ENCODE measurements around the gene TMEM218. TPM values are rescaled to one million over a fixed set of nuclear protein-coding genes. Genes with fewer than 3 reads are reported as not detected.

The TMEM218 gene
- total RNA-seq, 1 experiment from 2014 or later, result 17.9 TPM

DNA sequence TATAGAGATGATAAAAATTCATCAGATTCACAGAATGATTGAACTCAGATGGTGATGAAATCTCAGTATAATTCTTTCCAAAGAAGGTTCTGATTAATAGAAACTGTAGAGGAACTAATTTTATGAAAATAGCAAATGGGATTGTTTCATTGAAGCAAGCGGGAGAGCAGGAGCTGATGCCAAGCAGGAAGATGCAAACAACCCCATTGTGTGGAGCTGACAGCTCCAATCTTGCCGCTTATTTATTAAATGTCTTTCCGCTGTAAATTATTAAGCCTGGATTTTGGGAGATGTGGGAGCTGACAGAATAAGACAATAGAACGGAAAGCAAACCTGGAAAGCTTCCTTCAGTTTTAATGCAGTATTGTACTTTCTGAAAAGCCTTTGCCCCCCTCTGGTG, 6.0 kb upstream of the TMEM218 start:
- BruUV-seq (replicated peaks), result no TSS peak
- intact Hi-C loops (cut with micrococcal nuclease), result no loop called here
- ATAC-seq (no peak), DNase-seq (ENCODE audit: low read depth, low spot score) (no peak)
- ChIA-PET CTCF (interaction anchor here (1.2 to 1.7 kb wide), 2 partner anchors 25 to 27 kb away, joined by 3 to 6 read pairs; no protein-coding TSS in a partner anchor), RAD21 (ENCODE audit: low non-redundant PET in 1 of 2, low total read pairs in 2 of 2, uncharacterized antibody in 2 of 2, unreplicated experiment in 2 of 2) (no interaction called here), POLR2A (no interaction called here)
- no peak for TF ChIP-seq CEBPB (IDR thresholded peaks at IDR 0.05; ENCODE audit: low read depth)
- TF ChIP-seq, protein P1, sequence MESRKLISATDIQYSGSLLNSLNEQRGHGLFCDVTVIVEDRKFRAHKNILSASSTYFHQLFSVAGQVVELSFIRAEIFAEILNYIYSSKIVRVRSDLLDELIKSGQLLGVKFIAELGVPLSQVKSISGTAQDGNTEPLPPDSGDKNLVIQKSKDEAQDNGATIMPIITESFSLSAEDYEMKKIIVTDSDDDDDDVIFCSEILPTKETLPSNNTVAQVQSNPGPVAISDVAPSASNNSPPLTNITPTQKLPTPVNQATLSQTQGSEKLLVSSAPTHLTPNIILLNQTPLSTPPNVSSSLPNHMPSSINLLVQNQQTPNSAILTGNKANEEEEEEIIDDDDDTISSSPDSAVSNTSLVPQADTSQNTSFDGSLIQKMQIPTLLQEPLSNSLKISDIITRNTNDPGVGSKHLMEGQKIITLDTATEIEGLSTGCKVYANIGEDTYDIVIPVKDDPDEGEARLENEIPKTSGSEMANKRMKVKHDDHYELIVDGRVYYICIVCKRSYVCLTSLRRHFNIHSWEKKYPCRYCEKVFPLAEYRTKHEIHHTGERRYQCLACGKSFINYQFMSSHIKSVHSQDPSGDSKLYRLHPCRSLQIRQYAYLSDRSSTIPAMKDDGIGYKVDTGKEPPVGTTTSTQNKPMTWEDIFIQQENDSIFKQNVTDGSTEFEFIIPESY (IDR thresholded peaks at IDR 0.05; ENCODE audit: extremely low read depth, insufficient replicate concordance, low read length), result no peak
- TF ChIP-seq, protein P2, sequence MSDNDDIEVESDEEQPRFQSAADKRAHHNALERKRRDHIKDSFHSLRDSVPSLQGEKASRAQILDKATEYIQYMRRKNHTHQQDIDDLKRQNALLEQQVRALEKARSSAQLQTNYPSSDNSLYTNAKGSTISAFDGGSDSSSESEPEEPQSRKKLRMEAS (IDR thresholded peaks at IDR 0.05), result no peak
- no peak for TF ChIP-seq SRF (IDR thresholded peaks at IDR 0.05; ENCODE audit: low read depth)
- no peak for TF ChIP-seq POLR2AphosphoS5 (IDR thresholded peaks at IDR 0.05; ENCODE audit: low read depth, low read length)
- no peak for TF ChIP-seq FOSL1 (IDR thresholded peaks at IDR 0.05; ENCODE audit: low read depth)
- TF ChIP-seq, protein P3, sequence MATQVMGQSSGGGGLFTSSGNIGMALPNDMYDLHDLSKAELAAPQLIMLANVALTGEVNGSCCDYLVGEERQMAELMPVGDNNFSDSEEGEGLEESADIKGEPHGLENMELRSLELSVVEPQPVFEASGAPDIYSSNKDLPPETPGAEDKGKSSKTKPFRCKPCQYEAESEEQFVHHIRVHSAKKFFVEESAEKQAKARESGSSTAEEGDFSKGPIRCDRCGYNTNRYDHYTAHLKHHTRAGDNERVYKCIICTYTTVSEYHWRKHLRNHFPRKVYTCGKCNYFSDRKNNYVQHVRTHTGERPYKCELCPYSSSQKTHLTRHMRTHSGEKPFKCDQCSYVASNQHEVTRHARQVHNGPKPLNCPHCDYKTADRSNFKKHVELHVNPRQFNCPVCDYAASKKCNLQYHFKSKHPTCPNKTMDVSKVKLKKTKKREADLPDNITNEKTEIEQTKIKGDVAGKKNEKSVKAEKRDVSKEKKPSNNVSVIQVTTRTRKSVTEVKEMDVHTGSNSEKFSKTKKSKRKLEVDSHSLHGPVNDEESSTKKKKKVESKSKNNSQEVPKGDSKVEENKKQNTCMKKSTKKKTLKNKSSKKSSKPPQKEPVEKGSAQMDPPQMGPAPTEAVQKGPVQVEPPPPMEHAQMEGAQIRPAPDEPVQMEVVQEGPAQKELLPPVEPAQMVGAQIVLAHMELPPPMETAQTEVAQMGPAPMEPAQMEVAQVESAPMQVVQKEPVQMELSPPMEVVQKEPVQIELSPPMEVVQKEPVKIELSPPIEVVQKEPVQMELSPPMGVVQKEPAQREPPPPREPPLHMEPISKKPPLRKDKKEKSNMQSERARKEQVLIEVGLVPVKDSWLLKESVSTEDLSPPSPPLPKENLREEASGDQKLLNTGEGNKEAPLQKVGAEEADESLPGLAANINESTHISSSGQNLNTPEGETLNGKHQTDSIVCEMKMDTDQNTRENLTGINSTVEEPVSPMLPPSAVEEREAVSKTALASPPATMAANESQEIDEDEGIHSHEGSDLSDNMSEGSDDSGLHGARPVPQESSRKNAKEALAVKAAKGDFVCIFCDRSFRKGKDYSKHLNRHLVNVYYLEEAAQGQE (IDR thresholded peaks at IDR 0.05; ENCODE audit: low read depth), result no peak
- TF ChIP-seq ELF1 (IDR thresholded peaks at IDR 0.05; ENCODE audit: borderline replicate concordance, low read depth), result no peak
- no peak for TF ChIP-seq EZH2 (IDR thresholded peaks at IDR 0.05)
- no peak for TF ChIP-seq SP1 (IDR thresholded peaks at IDR 0.05; ENCODE audit: low read depth)
- TF ChIP-seq, protein P4, sequence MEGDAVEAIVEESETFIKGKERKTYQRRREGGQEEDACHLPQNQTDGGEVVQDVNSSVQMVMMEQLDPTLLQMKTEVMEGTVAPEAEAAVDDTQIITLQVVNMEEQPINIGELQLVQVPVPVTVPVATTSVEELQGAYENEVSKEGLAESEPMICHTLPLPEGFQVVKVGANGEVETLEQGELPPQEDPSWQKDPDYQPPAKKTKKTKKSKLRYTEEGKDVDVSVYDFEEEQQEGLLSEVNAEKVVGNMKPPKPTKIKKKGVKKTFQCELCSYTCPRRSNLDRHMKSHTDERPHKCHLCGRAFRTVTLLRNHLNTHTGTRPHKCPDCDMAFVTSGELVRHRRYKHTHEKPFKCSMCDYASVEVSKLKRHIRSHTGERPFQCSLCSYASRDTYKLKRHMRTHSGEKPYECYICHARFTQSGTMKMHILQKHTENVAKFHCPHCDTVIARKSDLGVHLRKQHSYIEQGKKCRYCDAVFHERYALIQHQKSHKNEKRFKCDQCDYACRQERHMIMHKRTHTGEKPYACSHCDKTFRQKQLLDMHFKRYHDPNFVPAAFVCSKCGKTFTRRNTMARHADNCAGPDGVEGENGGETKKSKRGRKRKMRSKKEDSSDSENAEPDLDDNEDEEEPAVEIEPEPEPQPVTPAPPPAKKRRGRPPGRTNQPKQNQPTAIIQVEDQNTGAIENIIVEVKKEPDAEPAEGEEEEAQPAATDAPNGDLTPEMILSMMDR (IDR thresholded peaks at IDR 0.05 in 2 of 3, conservative IDR thresholded peaks at IDR 0.05 in 1 of 3; ENCODE audit: borderline replicate concordance in 1 of 3, insufficient read depth in 1 of 3, low read depth in 2 of 3, low read length in 2 of 3), result no peak
- TF ChIP-seq RAD21 (IDR thresholded peaks at IDR 0.05; ENCODE audit: low read depth), result no peak
- TF ChIP-seq SIN3A (IDR thresholded peaks at IDR 0.05; ENCODE audit: low read depth), result no peak
- TF ChIP-seq TCF7L2 (IDR thresholded peaks at IDR 0.05; ENCODE audit: borderline replicate concordance, extremely low read depth, insufficient read depth, insufficient read length), result no peak
- no peak for TF ChIP-seq JUND (IDR thresholded peaks at IDR 0.05)
- no peak for TF ChIP-seq YY1 (IDR thresholded peaks at IDR 0.05; ENCODE audit: extremely low read depth, insufficient replicate concordance, low read depth, low read length)
- no peak for TF ChIP-seq ZFX (IDR thresholded peaks at IDR 0.05)
- no peak for TF ChIP-seq POLR2A (IDR thresholded peaks at IDR 0.05; ENCODE audit: borderline replicate concordance, extremely low read depth, insufficient read depth, insufficient read length)
- TF ChIP-seq ZNF274 (IDR thresholded peaks at IDR 0.05; ENCODE audit: low read depth, low read length), result no peak
- TF ChIP-seq EZH2phosphoT487 (IDR thresholded peaks at IDR 0.05; ENCODE audit: borderline replicate concordance), result no peak
- Histone ChIP-seq H3K9me2 (ENCODE audit: insufficient read depth) (no peaks in the 10 kb centered on the region), H3K9me3 (ENCODE audit: control insufficient read depth in 1 of 2, insufficient read depth in 1 of 2, low read depth in 1 of 2, low read length in 2 of 2) (no peaks in the 10 kb centered on the region), H4K20me1 (ENCODE audit: insufficient read depth) (no peaks in the 10 kb centered on the region), H3K9ac (ENCODE audit: low read length) (no peak overlapping the region), H3K27ac (ENCODE audit: low read depth, low read length) (no peak overlapping the region), H3K4me3 (replicated peaks in 1 of 2; ENCODE audit: low read depth in 1 of 2, low read length in 2 of 2) (no peak overlapping the region), H3K4me2 (ENCODE audit: low read length) (no peak overlapping the region), H3K36me3 (ENCODE audit: control insufficient read depth in 1 of 2, insufficient read depth in 2 of 2, low read length in 2 of 2) (no peaks in the 10 kb centered on the region), H2AFZ (ENCODE audit: low read depth, low read length, poor library complexity, severe bottlenecking) (no peak overlapping the region), H3K27me3 (ENCODE audit: insufficient read depth, low read length) (no peaks in the 10 kb centered on the region), H3K79me2 (ENCODE audit: insufficient read depth, low read length) (no peaks in the 10 kb centered on the region), H3K4me1 (ENCODE audit: control insufficient read depth in 1 of 2, insufficient read depth in 2 of 2, low read length in 2 of 2) (peaks cover 0 to 4% of the 10 kb centered on the region in 2 experiments; a peak in 1 of 4 replicates)

Data from HCT116 (cell line).